IMR-90 (cell line): ENCODE results near the gene ALG8. TPM values are rescaled to one million over a fixed set of nuclear protein-coding genes. Genes with fewer than 3 reads are reported as not detected.

Experiments
- ATAC-seq: fragments of 200-7000 bp; cut with Tn5 transposase; 2 replicates; pipeline ENCODE4 v1.9.1; 2020; ENCODE audit warnings: low read depth, mild to moderate bottlenecking, moderate library complexity
- Bru-seq: library from RNA; stranded (reverse); fragments of 400-500 nt; gene quantifications from one replicate; lab custom pipeline; 2021; lab: Mats Ljungman, UMichigan
- BruChase-seq, 2 experiments: library from RNA; stranded (reverse); fragments of 400-500 nt; gene quantifications; one replicate each; lab custom pipeline; 2021; lab: Mats Ljungman, UMichigan
- BruUV-seq: library from RNA; stranded (reverse); fragments of 400-500 nt; replicated peaks from 2 replicates; lab custom pipeline; 2021; lab: Mats Ljungman, UMichigan
- CTCF ChIA-PET: fragments of 300-600 bp; formaldehyde crosslinking; extraction: SDS; loops from one replicate; lab custom pipeline; 2021; ENCODE audit warnings: antibody characterized with exemption; lab: Yijun Ruan, JAX
- POLR2A ChIA-PET: fragments of 300-600 bp; sonication (Branson Sonifier 250); formaldehyde crosslinking; loops from one replicate; lab custom pipeline; 2022; ENCODE audit warnings: antibody characterized with exemption; ENCODE audit not compliant: unreplicated experiment; lab: Charles Lee
- DNase-seq: peaks from one replicate; pipeline ENCODE4 v3.0.0; 2013
- H2AFZ ChIP-seq: replicated peaks from 2 replicates; pipeline ENCODE3; 2013; ENCODE audit warnings: low read length, mild to moderate bottlenecking; ENCODE audit not compliant: poor library complexity
- H2AK5ac ChIP-seq: 2 replicates; pipeline ENCODE4 v1.6.1; 2013; ENCODE audit warnings: low read depth, low read length, inconsistent platforms
- H2AK9ac ChIP-seq: replicated peaks from 2 replicates; pipeline ENCODE3; 2013; ENCODE audit warnings: mild to moderate bottlenecking, low read depth, low read length, moderate library complexity; ENCODE audit not compliant: poor library complexity
- H2BK120ac ChIP-seq: 2 replicates; pipeline ENCODE4 v1.6.1; 2013; ENCODE audit warnings: low read depth, low read length, inconsistent platforms
- H2BK15ac ChIP-seq: 3 replicates; pipeline ENCODE4 v1.6.1; 2013; ENCODE audit warnings: low read depth, low read length, inconsistent platforms
- H2BK20ac ChIP-seq: 2 replicates; pipeline ENCODE4 v1.6.1; 2013; ENCODE audit warnings: low read depth, mild to moderate bottlenecking, inconsistent platforms, low read length, moderate library complexity
- H2BK5ac ChIP-seq: 2 replicates; pipeline ENCODE4 v1.6.1; 2013; ENCODE audit warnings: mild to moderate bottlenecking, low read depth, low read length, inconsistent platforms; ENCODE audit not compliant: poor library complexity, severe bottlenecking
- H3K14ac ChIP-seq: replicated peaks from 2 replicates; pipeline ENCODE4 v1.6.1; 2013; ENCODE audit warnings: low read depth, low read length, inconsistent platforms
- H3K18ac ChIP-seq: 2 replicates; pipeline ENCODE4 v1.6.1; 2013; ENCODE audit warnings: low read depth, low read length, control low read depth
- H3K23ac ChIP-seq: 2 replicates; pipeline ENCODE4 v1.6.1; 2013; ENCODE audit warnings: low read depth, low read length, inconsistent platforms
- H3K27ac ChIP-seq: 2 replicates; pipeline ENCODE4 v1.5.1; 2013; ENCODE audit warnings: mild to moderate bottlenecking, control low read depth, low read length; ENCODE audit not compliant: insufficient read depth
- H3K27me3 ChIP-seq: 2 replicates; pipeline ENCODE4 v1.6.1; 2013; ENCODE audit warnings: low read length; ENCODE audit not compliant: control insufficient read depth, insufficient read depth
- H3K36me3 ChIP-seq: 2 replicates; pipeline ENCODE4 v1.6.1; 2013; ENCODE audit warnings: low read length, mixed read lengths; ENCODE audit not compliant: control insufficient read depth, insufficient read depth
- H3K4ac ChIP-seq: 2 replicates; pipeline ENCODE4 v1.6.1; 2013; ENCODE audit warnings: low read depth, low read length, inconsistent platforms
- H3K4me1 ChIP-seq: 2 replicates; pipeline ENCODE4 v1.6.1; 2013; ENCODE audit warnings: low read length, mixed read lengths; ENCODE audit not compliant: control insufficient read depth, insufficient read depth
- H3K4me2 ChIP-seq: 2 replicates; pipeline ENCODE4 v1.6.1; 2013; ENCODE audit warnings: low read depth, mild to moderate bottlenecking, control low read depth, low read length, moderate library complexity
- H3K4me3 ChIP-seq: 2 replicates; pipeline ENCODE4 v1.5.1; 2013; ENCODE audit warnings: low read depth, mild to moderate bottlenecking, control low read depth, low read length, moderate library complexity; ENCODE audit not compliant: insufficient read depth
- H3K56ac ChIP-seq: 2 replicates; pipeline ENCODE4 v1.6.1; 2013; ENCODE audit warnings: low read length, inconsistent platforms; ENCODE audit not compliant: insufficient read depth; ENCODE audit errors: extremely low read depth
- H3K79me1 ChIP-seq, 2 experiments: 2 replicates each; pipeline ENCODE4 v1.6.1; 2013; ENCODE audit warnings: low read length in 2 of 2, inconsistent platforms in 1 of 2, low read depth in 1 of 2
- H3K9ac ChIP-seq: 2 replicates; pipeline ENCODE4 v1.6.1; 2013; ENCODE audit warnings: low read depth, low read length, control low read depth
- H3K9me1 ChIP-seq: 2 replicates; pipeline ENCODE4 v1.6.1; 2013; ENCODE audit warnings: low read length, inconsistent platforms; ENCODE audit not compliant: insufficient read depth
- H3K9me3 ChIP-seq: 2 replicates; pipeline ENCODE4 v1.6.1; 2013; ENCODE audit warnings: low read length; ENCODE audit not compliant: control insufficient read depth, insufficient read depth
- H4K20me1 ChIP-seq: 2 replicates; pipeline ENCODE4 v1.6.1; 2013; ENCODE audit warnings: low read length, inconsistent platforms; ENCODE audit not compliant: insufficient read depth
- H4K5ac ChIP-seq: 2 replicates; pipeline ENCODE4 v1.6.1; 2013; ENCODE audit warnings: mild to moderate bottlenecking, low read depth, low read length, control low read depth
- H4K8ac ChIP-seq, 2 experiments: 2 replicates each; pipeline ENCODE4 v1.6.1; 2013; ENCODE audit warnings: low read depth in 2 of 2, low read length in 2 of 2, control low read depth in 1 of 2, inconsistent platforms in 1 of 2
- H4K91ac ChIP-seq: 2 replicates; pipeline ENCODE4 v1.6.1; 2013; ENCODE audit warnings: low read depth, low read length, inconsistent platforms; ENCODE audit not compliant: insufficient read depth
- BHLHE40 ChIP-seq: fragments of 150-350 bp; IDR thresholded peaks from 2 replicates; pipeline ENCODE4 v1.6.1; 2016; ENCODE audit warnings: mild to moderate bottlenecking, low read depth, low read length
- CEBPB ChIP-seq: IDR thresholded peaks from 2 replicates; pipeline ENCODE4 v1.6.1; 2012; ENCODE audit warnings: low read depth, low read length, improper control_type of control experiment
- MAFK ChIP-seq: IDR thresholded peaks from 2 replicates; pipeline ENCODE4 v1.6.1; 2012; ENCODE audit warnings: low read depth, low read length, improper control_type of control experiment
- MAZ ChIP-seq: IDR thresholded peaks from 2 replicates; pipeline ENCODE4 v1.6.1; 2012; ENCODE audit warnings: low read depth, mild to moderate bottlenecking, low read length, improper control_type of control experiment, moderate library complexity, borderline replicate concordance
- MXI1 ChIP-seq: IDR thresholded peaks from 2 replicates; pipeline ENCODE4 v1.6.1; 2012; ENCODE audit warnings: low read depth, mild to moderate bottlenecking, low read length, moderate library complexity, borderline replicate concordance
- POLR2A ChIP-seq: IDR thresholded peaks from 2 replicates; pipeline ENCODE4 v1.6.1; 2012; ENCODE audit warnings: mild to moderate bottlenecking, low read depth, low read length
- RAD21 ChIP-seq: IDR thresholded peaks from 2 replicates; pipeline ENCODE4 v1.6.1; 2012; ENCODE audit warnings: low read length, improper control_type of control experiment
- WGBS, 2 experiments: methylation state at CpG; one replicate each; pipeline versions ENCODE4 v1.1.5 to v1.1.7; 2013; ENCODE audit warnings: missing lambda C conversion rate in 2 of 2; ENCODE audit not compliant: insufficient read length in 1 of 2; ENCODE audit errors: extremely low coverage in 2 of 2; 5-methylcytosine and 5-hydroxymethylcytosine counted together
- dilution Hi-C: fragments of 300-500 bp; cut with HindIII; formaldehyde crosslinking; loops from one replicate; pipeline ENCODE4 v1.14.3; 2018; ENCODE audit warnings: low sequenced_read_pairs; ENCODE audit not compliant: unreplicated experiment
- in situ Hi-C: fragments of 300-500 bp; cut with MboI; formaldehyde crosslinking; loops from 3 replicates; pipeline ENCODE4 v1.14.3; 2019; ENCODE audit warnings: low sequenced_read_pairs, inconsistent platforms, mixed read lengths
- intact Hi-C: fragments of 100-400 bp; cut with micrococcal nuclease; formaldehyde crosslinking; loops from 2 replicates; pipeline ENCODE4 v1.10.0; 2022
- long read RNA-seq: library from polyadenylated mRNA; unstranded; transcript quantifications from one replicate; pipeline ENCODE4 v2.0.0, GENCODE V29; 2021; ENCODE audit not compliant: unreplicated experiment
- polyA plus RNA-seq, 3 experiments: library from polyadenylated mRNA; depleted of rRNA; stranded (reverse); fragments of >200 nt; gene quantifications; 2 replicates each; pipeline ENCODE4 v1.2.3, GENCODE V29; 2012; ENCODE audit warnings: low replicate concordance in 1 of 3
- total RNA-seq: library from RNA; depleted of rRNA; stranded (reverse); fragments of >200 nt; gene quantifications from 2 replicates; pipeline ENCODE4 v1.2.3, GENCODE V29; 2012; rRNA removed

The ALG8 gene
- 27.8 and 53.0 TPM in 2 replicates for total RNA-seq
- polyA plus RNA-seq (2012; rRNA removed): 28.2 and 31.8 TPM in 2 replicates
- polyA plus RNA-seq (2012; cell fraction: cytosol; rRNA removed): 14.0 and 21.5 TPM in 2 replicates
- polyA plus RNA-seq (2012; cell fraction: nucleus; rRNA removed; ENCODE audit: low replicate concordance): 10.9 and 36.2 TPM in 2 replicates
- percentile 69 among the genes with signal in this experiment for Bru-seq, nascent RNA
- percentile 85 among the genes with signal in this experiment for BruChase-seq, experiment 1, labeled RNA remaining after a 6-hour chase
- BruChase-seq, experiment 2, labeled RNA remaining after a 2-hour chase: percentile 85 among the genes with signal in this experiment
- long read RNA-seq, transcript ALG8-201 (13 exons, 1,675 nt): major isoform, 20 of 28 reads
- long read RNA-seq, partial matches to known transcripts: 1 of 28 reads
- long read RNA-seq, other reads (novel, unspliced or antisense): 3 of 28 reads

DNA sequence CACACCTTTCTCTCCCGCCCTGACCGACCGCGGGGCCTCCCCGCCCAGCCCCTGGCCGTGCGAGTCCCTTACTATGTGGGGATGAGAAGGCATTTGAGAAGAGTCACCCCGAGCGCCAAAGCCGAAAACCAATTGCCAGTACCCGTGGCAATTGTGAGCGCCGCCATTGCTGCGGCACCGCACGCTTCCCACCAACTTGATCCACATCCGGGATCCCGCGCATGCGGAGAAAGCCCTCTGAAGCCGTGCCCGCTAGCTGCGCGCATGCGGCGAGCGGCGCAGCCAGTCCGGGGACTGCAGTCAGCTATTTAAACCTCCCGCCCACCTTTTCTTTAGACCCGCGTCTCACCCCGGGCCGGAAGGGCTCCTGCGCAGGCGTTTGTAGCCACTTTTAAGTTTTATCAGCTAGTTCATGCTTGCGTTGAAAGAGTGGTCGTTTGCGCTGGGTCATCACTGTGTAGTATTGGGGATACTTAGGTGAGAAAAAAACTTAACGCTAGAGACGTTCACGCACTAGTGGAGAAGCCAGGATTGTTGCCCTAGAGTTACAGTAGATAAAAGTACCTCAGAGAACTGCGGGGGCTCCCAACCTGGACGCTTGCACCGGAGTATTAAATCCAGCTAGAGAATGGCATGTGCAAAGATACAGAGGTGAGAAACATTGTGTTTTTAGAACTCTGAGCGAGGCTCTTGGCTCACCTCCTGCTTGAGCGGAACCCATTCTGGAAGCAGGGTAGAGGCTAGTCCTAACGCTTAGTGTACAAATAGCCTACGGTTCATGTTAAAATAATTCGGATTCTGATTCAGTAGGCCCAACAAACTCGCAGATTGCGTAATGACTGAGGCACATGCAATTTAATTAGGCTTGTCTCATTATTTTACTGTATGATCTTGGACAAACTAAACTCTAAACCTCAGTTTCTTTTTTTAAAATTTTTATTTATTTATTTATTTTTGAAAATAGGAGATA is at the start of gene ALG8:
ALG8 (minus strand) TSS at position 205 of the 970 bp plus-strand sequence; CDS start at position 167, 38 bp downstream.
- H3K79me1 ChIP-seq: peaks cover 20 to 37% of the 10 kb centered on the region in 2 experiments
- ChIA-PET POLR2A (no interaction called here), CTCF (interaction anchor here (1.2 to 1.3 kb wide), 2 partner anchors 17 to 425 kb away, joined by 3 read pairs; no protein-coding TSS in a partner anchor)
- H3K9me1 ChIP-seq: no peaks in the 10 kb centered on the region
- BruUV-seq: no TSS peak
- H3K4me3 ChIP-seq: peak within 1 kb of the TSS; percentile 69
- dilution Hi-C loops (no loop called here), in situ Hi-C loops (loop anchor here (10.0 kb wide), 1 partner anchor 275 kb away; the partner anchor contains the start of gene GAB2), intact Hi-C loops (no loop called here)
- DNase-seq: peak; percentile 94
- H3K4ac ChIP-seq: peak within 1 kb of the TSS; percentile 95
- no peaks in the 10 kb centered on the region for H4K20me1 ChIP-seq
- peak within 1 kb of the TSS; percentile 25; the same call in 1 of the 3 replicates for H2BK15ac ChIP-seq
- H2AFZ ChIP-seq: peak within 1 kb of the TSS; percentile 94
- H3K14ac ChIP-seq: peak within 1 kb of the TSS; percentile 99
- H4K8ac ChIP-seq: peak within 1 kb of the TSS; percentile 96 to 98
- TF ChIP-seq RAD21 (no peak), MAFK (peak; percentile 20; the same call in 1 of the 2 replicates), MXI1 (peak; percentile 97), CEBPB (peak; percentile 93), POLR2A (peak; percentile 84), BHLHE40 (peak; percentile 56; the same call in 1 of the 2 replicates), MAZ (no peak; the same call in 1 of the 2 replicates)
- peak within 1 kb of the TSS; percentile 88 for H2AK9ac ChIP-seq
- peaks cover 2% of the 10 kb centered on the region; the same call in 1 of the 2 replicates for H3K4me1 ChIP-seq
- no peaks in the 10 kb centered on the region for H3K9me3 ChIP-seq
- H2AK5ac ChIP-seq: peak within 1 kb of the TSS; percentile 83
- peak within 1 kb of the TSS; percentile 70 for H3K27ac ChIP-seq
- H3K56ac ChIP-seq: peak within 1 kb of the TSS; percentile 74
- 6% methylated on average over 6 of the region's 52 CpGs; no CpG with 5 or more reads in 1 of the 2 experiments for WGBS, 2 experiments
- ATAC-seq: peak; percentile 98
- peak within 1 kb of the TSS; percentile 55 for H4K5ac ChIP-seq
- H3K27me3 ChIP-seq: no peaks in the 10 kb centered on the region
- peak within 1 kb of the TSS; percentile 44; the same call in 1 of the 2 replicates for H3K18ac ChIP-seq
- H2BK20ac ChIP-seq: peak within 1 kb of the TSS; percentile 34; the same call in 1 of the 2 replicates
- H4K91ac ChIP-seq: peak within 1 kb of the TSS; percentile 91
- peak within 1 kb of the TSS; percentile 82 for H3K9ac ChIP-seq
- H3K4me2 ChIP-seq: peak within 1 kb of the TSS; percentile 98
- H3K36me3 ChIP-seq: no peaks in the 10 kb centered on the region
- peak within 1 kb of the TSS; percentile 92 for H3K23ac ChIP-seq
- H2BK120ac ChIP-seq: peak within 1 kb of the TSS; percentile 64
- H2BK5ac ChIP-seq: peak within 1 kb of the TSS; percentile 67
